Right lobe of liver (tissue), 4 donors: ENCODE results near the gene XAB2.

Experiments
- POLR2A ChIP-seq: fragments of 450-650 bp; IDR thresholded peaks from one replicate; pipeline ENCODE4 v1.6.1; 2017; ENCODE audit warnings: antibody characterized with exemption, mild to moderate bottlenecking
- TF ChIP-seq, protein P1 (sequence below), 4 donors: fragments of 200-600 bp in 3 of 4; fragments of 450-650 bp in 1 of 4; IDR thresholded peaks; one replicate each; pipeline versions ENCODE4 v1.5.1 to v1.8.0; 2016 to 2022; ENCODE audit warnings: antibody characterized with exemption in 4 of 4, mild to moderate bottlenecking in 2 of 4
- donor health status: DM: no; HTN: no; CAD: no.
- donor health status: DM: no; HTN: no; CAD: no.
- donor health status: DM: no; HTN: yes; CAD: no.

DNA sequence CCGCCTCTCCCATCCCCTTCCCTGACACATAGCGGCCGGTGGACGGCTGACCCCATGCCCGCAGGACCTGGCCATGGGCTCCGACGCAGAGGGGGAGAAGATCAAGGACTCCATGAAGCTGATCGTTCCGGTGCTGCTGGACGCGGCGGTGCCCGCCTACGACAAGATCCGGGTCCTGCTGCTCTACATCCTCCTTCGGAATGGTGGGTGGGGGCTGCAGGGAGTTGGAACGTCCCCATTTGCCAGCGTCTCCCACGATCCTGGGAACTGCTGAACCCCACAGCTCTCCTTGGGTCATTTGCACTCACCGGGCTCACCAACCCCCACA is 15.2 kb upstream of the XAB2 start:
- TF ChIP-seq POLR2A, result no peak
- TF ChIP-seq, protein P1, sequence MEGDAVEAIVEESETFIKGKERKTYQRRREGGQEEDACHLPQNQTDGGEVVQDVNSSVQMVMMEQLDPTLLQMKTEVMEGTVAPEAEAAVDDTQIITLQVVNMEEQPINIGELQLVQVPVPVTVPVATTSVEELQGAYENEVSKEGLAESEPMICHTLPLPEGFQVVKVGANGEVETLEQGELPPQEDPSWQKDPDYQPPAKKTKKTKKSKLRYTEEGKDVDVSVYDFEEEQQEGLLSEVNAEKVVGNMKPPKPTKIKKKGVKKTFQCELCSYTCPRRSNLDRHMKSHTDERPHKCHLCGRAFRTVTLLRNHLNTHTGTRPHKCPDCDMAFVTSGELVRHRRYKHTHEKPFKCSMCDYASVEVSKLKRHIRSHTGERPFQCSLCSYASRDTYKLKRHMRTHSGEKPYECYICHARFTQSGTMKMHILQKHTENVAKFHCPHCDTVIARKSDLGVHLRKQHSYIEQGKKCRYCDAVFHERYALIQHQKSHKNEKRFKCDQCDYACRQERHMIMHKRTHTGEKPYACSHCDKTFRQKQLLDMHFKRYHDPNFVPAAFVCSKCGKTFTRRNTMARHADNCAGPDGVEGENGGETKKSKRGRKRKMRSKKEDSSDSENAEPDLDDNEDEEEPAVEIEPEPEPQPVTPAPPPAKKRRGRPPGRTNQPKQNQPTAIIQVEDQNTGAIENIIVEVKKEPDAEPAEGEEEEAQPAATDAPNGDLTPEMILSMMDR (IDR thresholded peaks at IDR 0.05), result no peak
